ENCODE data around the gene MTHFD2. TPM values are rescaled to one million over a fixed set of nuclear protein-coding genes. Genes with fewer than 3 reads are reported as not detected.

Gene MTHFD2
- total RNA-seq (74.9 and 83.2 TPM in 2 replicates), polyA plus RNA-seq (25.4 and 25.6 TPM in 2 replicates), polyA minus RNA-seq (46.0 and 70.0 TPM in 2 replicates), Bru-seq, nascent RNA (percentile 93 among the genes with signal in this experiment), BruChase-seq, experiment 1, labeled RNA remaining after a 6-hour chase (percentile 96 among the genes with signal in this experiment), BruChase-seq, experiment 2, labeled RNA remaining after a 2-hour chase (percentile 87 among the genes with signal in this experiment)
- 45.2 and 59.9 TPM in 2 replicates for polyA plus RNA-seq (2011; cell fraction: cytosol; rRNA removed)
- polyA plus RNA-seq (2011; cell fraction: nucleus; rRNA removed): 35.9 and 41.3 TPM in 2 replicates
- 74.7 and 90.0 TPM in 2 replicates for polyA plus RNA-seq (2012)
- polyA minus RNA-seq (2011; cell fraction: cytosol; rRNA and poly(A)+ RNA removed): 158 TPM
- polyA minus RNA-seq (2011; cell fraction: nucleus; rRNA and poly(A)+ RNA removed): 21.7 and 28.2 TPM in 2 replicates
- long read RNA-seq, full-length matches to known transcripts: 127 of 167 reads
- long read RNA-seq, partial matches to known transcripts: 5 of 167 reads
- long read RNA-seq, other reads (novel, unspliced or antisense): 35 of 167 reads

DNA sequence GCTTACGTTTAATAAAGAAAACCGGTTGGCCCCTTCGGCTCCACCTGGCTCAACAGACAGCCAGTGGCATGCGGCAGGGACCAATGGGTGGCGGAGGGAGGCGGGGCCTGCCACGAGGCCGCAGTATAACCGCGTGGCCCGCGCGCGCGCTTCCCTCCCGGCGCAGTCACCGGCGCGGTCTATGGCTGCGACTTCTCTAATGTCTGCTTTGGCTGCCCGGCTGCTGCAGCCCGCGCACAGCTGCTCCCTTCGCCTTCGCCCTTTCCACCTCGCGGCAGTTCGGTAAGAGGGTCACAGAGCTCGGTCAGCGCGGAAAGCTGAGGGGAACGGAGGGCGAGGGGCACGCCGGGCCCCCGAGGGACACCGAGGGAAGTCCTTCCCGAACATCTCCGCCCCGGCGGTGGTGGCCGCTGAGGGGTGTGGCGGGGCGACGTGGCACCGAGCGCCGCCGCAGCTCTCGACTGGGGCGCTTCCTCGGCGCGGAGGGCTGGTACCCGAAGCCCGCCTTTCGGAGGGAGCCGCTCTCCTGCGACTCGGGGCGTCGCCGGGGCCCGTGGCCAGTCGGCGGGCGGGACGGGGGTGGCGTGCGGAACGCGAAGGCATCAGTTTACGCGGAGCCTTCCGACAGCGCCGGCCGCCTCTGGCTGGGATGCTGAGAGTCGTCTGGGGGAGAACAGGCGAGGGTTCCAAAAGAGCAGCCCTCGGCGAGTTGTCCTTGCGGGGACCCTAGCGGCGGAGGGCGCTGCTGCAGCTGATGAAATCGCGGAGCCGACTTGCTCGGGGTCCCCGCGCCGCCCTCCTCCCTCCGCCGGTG, at the start of gene MTHFD2:
Gene MTHFD2, plus strand, starts transcription at position 155 of the 814 bp plus-strand sequence. Its CDS starts 27 bp downstream, at position 182.
- Histone ChIP-seq H3K9me3 (replicated peaks; ENCODE audit: control insufficient read depth, insufficient read depth, low read length) (no peaks in the 10 kb centered on the region), H3K27me3 (ENCODE audit: control insufficient read depth in 2 of 2, insufficient read depth in 2 of 2, low read length in 2 of 2) (no peaks in the 10 kb centered on the region), H3K4me3 (replicated peaks in 1 of 3; ENCODE audit: insufficient read depth in 1 of 3, low read depth in 1 of 3, low read length in 3 of 3) (peak within 1 kb of the TSS; percentile 76 to 90 (median 80)), H3K4me1 (ENCODE audit: control insufficient read depth, extremely low read depth, insufficient read depth, low read length) (peaks cover 17% of the 10 kb centered on the region), H3K27ac (ENCODE audit: insufficient read depth, low read depth, low read length) (peak within 1 kb of the TSS; percentile 65), H3K9me1 (replicated peaks; ENCODE audit: control insufficient read depth, extremely low read depth, insufficient read depth, low read length) (no peaks in the 10 kb centered on the region), H4K20me1 (replicated peaks; ENCODE audit: control insufficient read depth, extremely low read depth, insufficient read depth, low read length) (no peaks in the 10 kb centered on the region), H3K79me2 (ENCODE audit: control insufficient read depth, insufficient read depth, low read length) (peaks cover 42% of the 10 kb centered on the region), H3K36me3 (ENCODE audit: control insufficient read depth in 2 of 2, extremely low read depth in 1 of 2, insufficient read depth in 2 of 2, low read length in 2 of 2) (no peaks in the 10 kb centered on the region), H3K4me2 (ENCODE audit: insufficient read depth, low read length) (peak within 1 kb of the TSS; percentile 95), H2AFZ (ENCODE audit: low read depth, low read length) (peak within 1 kb of the TSS; percentile 83), H3K9ac (replicated peaks; ENCODE audit: extremely low read depth, insufficient read depth, low read length) (peak within 1 kb of the TSS; percentile 94)
- POLR2A ChIA-PET: interaction anchor here (0.6 to 1.1 kb wide), 3 partner anchors 20 to 370 kb away, joined by 3 to 4 read pairs (median 3); partner anchors contain the start of gene MOB1A
- DNase-seq (ENCODE audit: low read depth, low spot score): peak; percentile 97
- TSS peak; percentile 83 for BruUV-seq (replicated peaks)
- intact Hi-C loops (cut with micrococcal nuclease): loop anchor here (1.0 to 2.0 kb wide), 3 partner anchors 20 to 374 kb away; partner anchors contain the start of gene MOB1A
- TF ChIP-seq EZH2 (IDR thresholded peaks at IDR 0.05; ENCODE audit: borderline replicate concordance, low read depth, low read length, severe bottlenecking) (no peak), MAX (IDR thresholded peaks at IDR 0.05; ENCODE audit: insufficient read depth, insufficient read length) (peak; percentile 94), POLR2AphosphoS5 (IDR thresholded peaks at IDR 0.05; ENCODE audit: insufficient read depth, low read depth, low read length) (peak; percentile 96), FOS (IDR thresholded peaks at IDR 0.05; ENCODE audit: borderline replicate concordance, insufficient read depth, low read length) (no peak), GATA2 (IDR thresholded peaks at IDR 0.05; ENCODE audit: insufficient read depth, insufficient read length, low read depth, low read length) (no peak), POLR2A (IDR thresholded peaks at IDR 0.05; ENCODE audit: low read depth, low read length) (peak; percentile 91), JUN (IDR thresholded peaks at IDR 0.05; ENCODE audit: borderline replicate concordance, insufficient read depth, insufficient read length, low read depth) (no peak), MYC (IDR thresholded peaks at IDR 0.05; ENCODE audit: low read depth, low read length) (peak; percentile 91)
- TF ChIP-seq, protein P1, sequence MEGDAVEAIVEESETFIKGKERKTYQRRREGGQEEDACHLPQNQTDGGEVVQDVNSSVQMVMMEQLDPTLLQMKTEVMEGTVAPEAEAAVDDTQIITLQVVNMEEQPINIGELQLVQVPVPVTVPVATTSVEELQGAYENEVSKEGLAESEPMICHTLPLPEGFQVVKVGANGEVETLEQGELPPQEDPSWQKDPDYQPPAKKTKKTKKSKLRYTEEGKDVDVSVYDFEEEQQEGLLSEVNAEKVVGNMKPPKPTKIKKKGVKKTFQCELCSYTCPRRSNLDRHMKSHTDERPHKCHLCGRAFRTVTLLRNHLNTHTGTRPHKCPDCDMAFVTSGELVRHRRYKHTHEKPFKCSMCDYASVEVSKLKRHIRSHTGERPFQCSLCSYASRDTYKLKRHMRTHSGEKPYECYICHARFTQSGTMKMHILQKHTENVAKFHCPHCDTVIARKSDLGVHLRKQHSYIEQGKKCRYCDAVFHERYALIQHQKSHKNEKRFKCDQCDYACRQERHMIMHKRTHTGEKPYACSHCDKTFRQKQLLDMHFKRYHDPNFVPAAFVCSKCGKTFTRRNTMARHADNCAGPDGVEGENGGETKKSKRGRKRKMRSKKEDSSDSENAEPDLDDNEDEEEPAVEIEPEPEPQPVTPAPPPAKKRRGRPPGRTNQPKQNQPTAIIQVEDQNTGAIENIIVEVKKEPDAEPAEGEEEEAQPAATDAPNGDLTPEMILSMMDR (IDR thresholded peaks at IDR 0.05; ENCODE audit: extremely low read depth in 1 of 2, insufficient read depth in 1 of 2, low read depth in 1 of 2, low read length in 2 of 2): peak; percentile 69 to 95
- CTCF ChIA-PET: interaction anchor here (1.1 to 5.1 kb wide), 8 partner anchors 9 to 372 kb away, joined by 3 to 20 read pairs (median 5); partner anchors contain the start of genes MOB1A and STAMBP
- peak; percentile 77 for FAIRE-seq
- dilution Hi-C loops (cut with MboI; ENCODE audit: extremely low pct_ligation_motif_present, low sequenced_read_pairs): no loop called here

All from endothelial cell of umbilical vein (primary cell).